NK-92 (cell line): Measurements from ENCODE around the gene BLOC1S3.
"Not testable (repeated sequence)": the region's sequence is repeated elsewhere in the genome, so short reads cannot be mapped to it uniquely, and the experiment has no call there.

Source experiments
- DNase-seq: peaks from one replicate; lab custom pipeline; 2025; ENCODE audit not compliant: unreplicated experiment; lab: John Stamatoyannopoulos, UW

Gene BLOC1S3

DNA sequence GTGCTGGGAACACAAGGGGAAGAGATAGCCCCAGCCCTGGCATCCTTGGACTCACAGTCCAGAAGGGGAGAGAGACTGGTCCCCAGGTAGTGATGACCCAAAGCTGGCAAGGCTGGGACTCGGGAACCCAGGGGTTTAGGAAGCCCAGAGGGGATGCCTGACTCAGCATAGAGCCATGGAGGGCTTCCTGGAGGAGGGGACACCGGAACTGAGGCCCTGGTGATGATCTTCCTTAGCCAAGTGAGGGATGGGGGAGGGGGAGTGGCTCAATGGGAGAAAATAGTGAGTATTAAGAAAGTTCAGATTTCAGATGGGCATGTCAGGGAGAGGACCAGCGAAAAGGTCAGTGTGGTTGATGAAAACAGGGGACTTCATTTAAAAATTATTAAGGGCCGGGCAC, 39.8 kb downstream of the BLOC1S3 start:
- no peak for DNase-seq

DNA sequence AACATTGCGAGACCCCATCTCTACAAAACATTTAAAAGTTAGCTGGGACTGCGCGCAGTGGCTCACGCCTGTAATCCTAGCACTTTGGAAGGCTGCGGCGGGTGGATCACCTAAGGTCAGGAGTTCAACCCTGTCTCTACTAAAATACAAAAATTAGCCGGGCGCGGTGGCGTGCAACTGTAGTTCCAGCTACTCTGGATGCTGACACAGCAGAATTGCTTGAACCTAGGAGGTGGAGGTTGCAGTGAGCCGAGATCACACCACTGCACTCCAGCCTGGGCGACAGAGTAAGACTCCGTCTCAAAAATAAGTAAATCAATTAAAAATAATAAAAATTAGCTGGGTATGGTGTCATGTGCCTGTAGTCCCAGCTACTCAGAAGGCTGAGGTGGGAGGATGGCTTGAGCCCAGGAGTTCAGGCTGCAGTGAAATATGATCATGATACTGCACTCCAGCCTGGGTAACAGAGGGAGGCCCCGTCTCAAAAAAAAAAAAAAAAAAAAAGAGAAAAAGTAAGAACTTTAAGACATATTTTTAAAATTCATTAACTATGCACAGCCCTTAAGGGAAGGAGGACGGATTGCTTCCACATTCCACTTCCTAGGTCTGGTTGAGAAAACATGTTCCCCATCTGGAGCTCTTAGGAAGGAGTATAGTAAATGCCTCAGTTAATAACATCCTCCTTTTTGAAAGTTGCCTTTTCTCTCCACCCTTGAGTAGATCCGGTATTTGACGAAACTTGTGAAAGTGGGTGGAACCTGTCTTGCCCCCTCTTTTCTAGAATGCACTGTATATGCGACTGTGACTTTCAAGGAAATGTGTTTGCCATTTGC, 40.5 kb downstream of the BLOC1S3 start:
- DNase-seq = no peak

DNA sequence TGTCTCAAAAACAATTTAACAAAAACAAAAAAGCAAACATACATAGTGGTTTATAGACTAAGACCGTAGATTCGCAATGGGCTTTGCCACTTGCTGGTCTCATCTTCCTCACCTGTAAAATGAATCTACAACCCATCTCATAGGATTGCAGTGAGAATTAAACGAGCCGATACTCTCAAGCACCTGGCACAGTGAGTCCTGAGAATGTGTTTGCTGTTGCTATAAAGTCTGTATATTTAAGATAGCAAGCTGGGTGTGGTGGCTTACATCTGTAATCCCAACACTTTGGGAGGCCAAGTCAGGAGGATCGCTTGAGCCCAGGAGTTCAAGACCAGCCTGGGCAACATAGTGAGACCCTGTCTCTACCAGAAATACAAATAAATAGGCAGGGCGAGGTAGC, 44.1 kb downstream of the BLOC1S3 start:
- DNase-seq = no peak

DNA sequence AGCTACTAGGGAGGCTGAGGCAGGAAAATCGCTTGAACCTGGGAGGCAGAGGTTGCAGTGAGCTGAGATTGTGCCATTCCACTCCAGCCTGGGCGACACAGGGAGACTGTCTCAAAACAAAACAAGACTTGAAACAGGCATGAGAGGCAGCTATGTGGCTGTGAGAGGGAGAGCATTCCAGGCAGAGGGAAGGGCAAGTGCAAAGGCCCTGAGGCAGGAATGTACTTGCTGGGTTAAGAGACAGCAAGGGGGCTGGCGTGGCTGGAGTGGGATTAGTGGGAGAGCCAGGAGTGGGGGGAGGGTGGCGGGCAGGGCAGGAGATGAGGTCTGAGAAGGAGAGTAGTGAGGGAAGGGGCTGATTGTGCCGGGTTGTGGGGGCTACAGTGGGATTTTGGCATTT, 45.3 kb downstream of the BLOC1S3 start:
- no peak for DNase-seq

DNA sequence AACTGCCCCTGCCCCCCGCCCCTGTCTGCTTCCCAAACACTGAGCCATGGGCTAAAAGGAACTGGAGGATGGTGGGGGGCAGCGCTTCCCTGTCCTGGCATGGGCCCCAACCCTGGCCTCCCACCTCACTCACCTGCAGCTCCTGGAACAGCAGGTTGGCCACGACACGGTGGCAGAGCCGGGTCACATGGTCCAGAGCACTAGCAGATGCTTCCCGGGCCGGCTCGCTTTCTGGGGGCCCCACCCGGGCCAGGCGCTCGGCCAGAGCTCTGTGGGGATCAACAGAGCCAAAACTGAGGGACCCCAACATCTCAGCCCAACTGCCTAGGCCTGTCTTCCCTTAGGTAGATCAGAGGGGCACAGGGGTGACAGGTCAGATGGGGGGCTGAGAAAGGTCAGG, 46.1 kb downstream of the BLOC1S3 start:
- no peak for DNase-seq

DNA sequence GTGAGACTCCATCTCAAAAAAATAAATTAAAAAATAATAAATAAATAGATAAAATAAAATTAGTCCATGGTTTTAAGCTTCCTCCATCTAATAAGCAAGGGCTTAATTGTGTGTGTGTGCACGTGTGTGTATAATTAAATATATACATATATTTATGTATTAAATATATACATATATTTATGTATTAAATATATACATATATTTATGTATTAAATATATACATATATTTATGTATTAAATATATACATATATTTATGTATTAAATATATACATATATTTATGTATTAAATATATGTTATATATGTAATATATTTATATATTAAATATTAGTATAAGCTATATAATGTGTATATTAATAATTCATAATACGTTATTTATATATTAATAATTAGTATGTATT, 50.5 kb downstream of the BLOC1S3 start:
- DNase-seq = not testable (repeated sequence)
